EH (cell line): ENCODE results near the gene SPATA31C2.
"Not testable (repeated sequence)": the region's sequence is repeated elsewhere in the genome, so short reads cannot be mapped to it uniquely, and the experiment has no call there.

ENCODE experiments used
- DNase-seq: peaks from one replicate; pipeline ENCODE4 v3.0.0-alpha.2; 2015; ENCODE audit warnings: low read depth

Gene SPATA31C2

GRCh38 chr9:88127700-88128300 lies 10.5 kb downstream of the SPATA31C2 start:
- DNase-seq = not testable (repeated sequence)

GRCh38 chr9:88123413-88123812 lies 14.9 kb downstream of the SPATA31C2 start:
- not testable (repeated sequence) for DNase-seq

- not testable (repeated sequence) for DNase-seq
Measured at GRCh38 chr9:88118121-88118520, 20.2 kb downstream of the SPATA31C2 start.

- not testable (repeated sequence) for DNase-seq
Measured at GRCh38 chr9:88114968-88115612, 23.2 kb downstream of the SPATA31C2 start.

- DNase-seq = not testable (repeated sequence)
Measured at GRCh38 chr9:88114283-88114967, 23.9 kb downstream of the SPATA31C2 start.

- not testable (repeated sequence) for DNase-seq
Measured at GRCh38 chr9:88113156-88114130, 24.8 kb downstream of the SPATA31C2 start.

GRCh38 chr9:88110026-88110425 lies 28.2 kb downstream of the SPATA31C2 start:
- DNase-seq = no peak

- DNase-seq = no peak
Measured at GRCh38 chr9:88108779-88109178, 29.5 kb downstream of the SPATA31C2 start.

GRCh38 chr9:88106492-88106891 lies 31.8 kb downstream of the SPATA31C2 start:
- peak; percentile 48 for DNase-seq

GRCh38 chr9:88092797-88093331 lies 45.4 kb downstream of the SPATA31C2 start:
- DNase-seq = no peak

GRCh38 chr9:88090151-88090581 lies 48.1 kb downstream of the SPATA31C2 start:
- DNase-seq = no peak

- no peak for DNase-seq
Measured at GRCh38 chr9:88087906-88088305, 50.4 kb downstream of the SPATA31C2 start.

- no peak for DNase-seq
Measured at GRCh38 chr9:88085476-88085875, 52.8 kb downstream of the SPATA31C2 start.

- DNase-seq = peak; percentile 5
Measured at GRCh38 chr9:88084357-88085183, 53.7 kb downstream of the SPATA31C2 start.
